HepG2 (cell line): ENCODE results near the gene IZUMO4. TPM values are rescaled to one million over a fixed set of nuclear protein-coding genes. Genes with fewer than 3 reads are reported as not detected.
A peak's percentile ranks its signal among the peaks of the same experiment; 100 is the strongest.

Experiments
- ARID4A ChIP-seq: sonication (generic); formaldehyde crosslinking; IDR thresholded peaks from 2 replicates; pipeline ENCODE4 v1.5.0; 2020; ENCODE audit warnings: mild to moderate bottlenecking, missing genetic modification reagents, borderline replicate concordance
- ATF2 ChIP-seq: sonication (generic); formaldehyde crosslinking; IDR thresholded peaks from 2 replicates; pipeline ENCODE4 v1.4.0; 2020; ENCODE audit warnings: missing genetic modification reagents
- CCAR2 ChIP-seq: fragments of 200-400 bp; formaldehyde crosslinking; optimal IDR thresholded peaks from 2 replicates; pipeline ENCODE3; 2018; ENCODE audit warnings: low read depth, mild to moderate bottlenecking, low read length, moderate library complexity
- MATR3 ChIP-seq: sonication (generic); formaldehyde crosslinking; IDR thresholded peaks from 2 replicates; pipeline ENCODE4 v1.4.0; 2020; ENCODE audit warnings: missing genetic modification reagents
- STAG1 ChIP-seq: sonication (generic); formaldehyde crosslinking; IDR thresholded peaks from 2 replicates; pipeline ENCODE4 v1.4.0; 2020; ENCODE audit warnings: missing genetic modification reagents
- ZBTB8A ChIP-seq: sonication (generic); formaldehyde crosslinking; IDR thresholded peaks from 2 replicates; pipeline ENCODE4 v1.4.0; 2020; ENCODE audit warnings: mild to moderate bottlenecking, low read depth, missing genetic modification reagents, borderline replicate concordance
- ZNF276 ChIP-seq: sonication (generic); formaldehyde crosslinking; IDR thresholded peaks from 2 replicates; pipeline ENCODE4 v1.4.0; 2020; ENCODE audit warnings: mild to moderate bottlenecking, low read depth, missing genetic modification reagents
- ZNF296 ChIP-seq: sonication (generic); formaldehyde crosslinking; conservative IDR thresholded peaks from 2 replicates; pipeline ENCODE4 v1.5.0; 2020; ENCODE audit warnings: mild to moderate bottlenecking, missing genetic modification reagents
- ZNF30 ChIP-seq: sonication (generic); formaldehyde crosslinking; IDR thresholded peaks from 2 replicates; pipeline ENCODE4 v1.5.0; 2020; ENCODE audit warnings: mild to moderate bottlenecking, missing genetic modification reagents
- ZNF670 ChIP-seq: sonication (generic); formaldehyde crosslinking; IDR thresholded peaks from 2 replicates; pipeline ENCODE4 v1.8.0; 2022; ENCODE audit warnings: mild to moderate bottlenecking, missing genetic modification reagents, borderline replicate concordance
- polyA plus RNA-seq, 8 experiments: library from polyadenylated mRNA; depleted of rRNA in 3 of 8; stranded (reverse) in 7 of 8; unstranded in 1 of 8; fragments of >200 nt; fragmentation: Illumina TruSeq in 4 of 8; extraction: Trizol in 4 of 8; gene quantifications; 2 replicates each; pipeline versions ENCODE4 v1.2.1 to v1.2.3, GENCODE V29; 2011 to 2016; ENCODE audit warnings: low read depth in 4 of 8, missing spikeins in 1 of 8, mixed read lengths in 1 of 8; ENCODE audit not compliant: insufficient read depth in 1 of 8
- total RNA-seq, 5 experiments: library from RNA; depleted of rRNA; stranded (reverse); fragments of >200 nt; fragmentation: Illumina TruSeq; extraction: Trizol; gene quantifications; 2 replicates each; pipeline ENCODE4 v1.2.3, GENCODE V29; 2016; ENCODE audit warnings: low read depth in 1 of 5
- TF ChIP-seq, protein P1 (sequence below): sonication (generic); formaldehyde crosslinking; IDR thresholded peaks from 2 replicates; pipeline ENCODE4 v1.8.0; 2022; ENCODE audit warnings: mild to moderate bottlenecking, missing genetic modification reagents
- TF ChIP-seq, protein P2 (sequence below): sonication (generic); formaldehyde crosslinking; IDR thresholded peaks from 2 replicates; pipeline ENCODE4 v1.5.1; 2020; ENCODE audit warnings: mild to moderate bottlenecking, moderate library complexity, missing genetic modification reagents
- TF ChIP-seq, protein P3 (sequence below): sonication (generic); formaldehyde crosslinking; IDR thresholded peaks from 2 replicates; pipeline ENCODE4 v1.9.0; 2021; ENCODE audit warnings: missing genetic modification reagents, borderline replicate concordance
- TF ChIP-seq, protein P4 (sequence below): sonication (generic); formaldehyde crosslinking; IDR thresholded peaks from 2 replicates; pipeline ENCODE4 v1.4.0; 2020; ENCODE audit warnings: missing genetic modification reagents, borderline replicate concordance

The IZUMO4 gene
- total and polyA plus RNA-seq, 2 of the 13 experiments (the other 11 are each of a cell fraction or from before 2014, with no cell fraction given): 0.77 to 3.9 TPM

DNA sequence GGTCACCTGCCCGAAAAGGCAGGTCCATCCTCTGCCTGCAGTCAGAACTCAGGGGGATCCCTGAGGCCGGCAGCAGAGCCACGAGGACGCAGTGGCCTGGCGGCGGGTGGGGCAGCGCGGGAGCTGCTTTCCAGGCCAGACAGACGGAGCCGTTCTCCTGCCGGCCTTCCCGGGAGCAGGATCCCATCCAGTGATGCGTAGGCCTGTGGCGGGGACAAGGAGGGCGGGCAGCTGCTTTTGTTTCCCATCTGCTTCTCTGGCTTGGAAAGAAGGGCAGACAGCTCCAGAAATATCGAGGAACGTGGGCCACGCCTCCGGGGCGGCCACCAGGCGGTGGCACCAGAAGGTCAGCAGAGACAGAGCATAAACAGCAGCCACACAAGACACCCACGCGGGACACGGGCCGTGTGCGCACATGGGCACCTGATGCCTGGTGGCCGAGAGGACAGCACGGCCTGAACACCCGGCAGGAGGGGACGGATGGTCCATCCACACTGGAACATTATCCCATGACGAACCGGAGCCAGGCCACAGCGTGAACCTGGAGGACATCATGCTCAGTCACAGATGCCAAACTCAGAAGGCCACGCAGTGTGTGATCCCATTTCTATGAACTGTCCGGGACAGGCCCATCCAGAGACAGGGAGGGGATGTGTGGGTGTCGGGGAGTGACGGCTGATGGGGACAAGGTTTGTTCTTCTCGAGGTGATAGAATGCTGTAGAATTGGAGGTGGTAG lies 31.8 kb upstream of the IZUMO4 start (continued):
- TF ChIP-seq, protein P1, sequence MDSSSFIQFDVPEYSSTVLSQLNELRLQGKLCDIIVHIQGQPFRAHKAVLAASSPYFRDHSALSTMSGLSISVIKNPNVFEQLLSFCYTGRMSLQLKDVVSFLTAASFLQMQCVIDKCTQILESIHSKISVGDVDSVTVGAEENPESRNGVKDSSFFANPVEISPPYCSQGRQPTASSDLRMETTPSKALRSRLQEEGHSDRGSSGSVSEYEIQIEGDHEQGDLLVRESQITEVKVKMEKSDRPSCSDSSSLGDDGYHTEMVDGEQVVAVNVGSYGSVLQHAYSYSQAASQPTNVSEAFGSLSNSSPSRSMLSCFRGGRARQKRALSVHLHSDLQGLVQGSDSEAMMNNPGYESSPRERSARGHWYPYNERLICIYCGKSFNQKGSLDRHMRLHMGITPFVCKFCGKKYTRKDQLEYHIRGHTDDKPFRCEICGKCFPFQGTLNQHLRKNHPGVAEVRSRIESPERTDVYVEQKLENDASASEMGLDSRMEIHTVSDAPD: no peak
- TF ChIP-seq, protein P2, sequence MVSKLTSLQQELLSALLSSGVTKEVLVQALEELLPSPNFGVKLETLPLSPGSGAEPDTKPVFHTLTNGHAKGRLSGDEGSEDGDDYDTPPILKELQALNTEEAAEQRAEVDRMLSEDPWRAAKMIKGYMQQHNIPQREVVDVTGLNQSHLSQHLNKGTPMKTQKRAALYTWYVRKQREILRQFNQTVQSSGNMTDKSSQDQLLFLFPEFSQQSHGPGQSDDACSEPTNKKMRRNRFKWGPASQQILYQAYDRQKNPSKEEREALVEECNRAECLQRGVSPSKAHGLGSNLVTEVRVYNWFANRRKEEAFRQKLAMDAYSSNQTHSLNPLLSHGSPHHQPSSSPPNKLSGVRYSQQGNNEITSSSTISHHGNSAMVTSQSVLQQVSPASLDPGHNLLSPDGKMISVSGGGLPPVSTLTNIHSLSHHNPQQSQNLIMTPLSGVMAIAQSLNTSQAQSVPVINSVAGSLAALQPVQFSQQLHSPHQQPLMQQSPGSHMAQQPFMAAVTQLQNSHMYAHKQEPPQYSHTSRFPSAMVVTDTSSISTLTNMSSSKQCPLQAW (CRISPR knock-in tag): no peak
- TF ChIP-seq CCAR2 (no peak), ATF2 (CRISPR knock-in tag) (no peak), ZNF296 (peak; percentile 92), ZNF276 (CRISPR knock-in tag) (no peak), MATR3 (CRISPR knock-in tag) (no peak), ZNF670 (CRISPR knock-in tag) (no peak), ARID4A (CRISPR knock-in tag) (peak; percentile 63; the same call in 1 of the 2 replicates), ZNF30 (CRISPR knock-in tag) (no peak), ZBTB8A (no peak), STAG1 (CRISPR knock-in tag) (peak; percentile 16; the same call in 1 of the 2 replicates)
- TF ChIP-seq, protein P3, sequence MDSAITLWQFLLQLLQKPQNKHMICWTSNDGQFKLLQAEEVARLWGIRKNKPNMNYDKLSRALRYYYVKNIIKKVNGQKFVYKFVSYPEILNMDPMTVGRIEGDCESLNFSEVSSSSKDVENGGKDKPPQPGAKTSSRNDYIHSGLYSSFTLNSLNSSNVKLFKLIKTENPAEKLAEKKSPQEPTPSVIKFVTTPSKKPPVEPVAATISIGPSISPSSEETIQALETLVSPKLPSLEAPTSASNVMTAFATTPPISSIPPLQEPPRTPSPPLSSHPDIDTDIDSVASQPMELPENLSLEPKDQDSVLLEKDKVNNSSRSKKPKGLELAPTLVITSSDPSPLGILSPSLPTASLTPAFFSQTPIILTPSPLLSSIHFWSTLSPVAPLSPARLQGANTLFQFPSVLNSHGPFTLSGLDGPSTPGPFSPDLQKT (CRISPR knock-in tag): no peak
- TF ChIP-seq, protein P4, sequence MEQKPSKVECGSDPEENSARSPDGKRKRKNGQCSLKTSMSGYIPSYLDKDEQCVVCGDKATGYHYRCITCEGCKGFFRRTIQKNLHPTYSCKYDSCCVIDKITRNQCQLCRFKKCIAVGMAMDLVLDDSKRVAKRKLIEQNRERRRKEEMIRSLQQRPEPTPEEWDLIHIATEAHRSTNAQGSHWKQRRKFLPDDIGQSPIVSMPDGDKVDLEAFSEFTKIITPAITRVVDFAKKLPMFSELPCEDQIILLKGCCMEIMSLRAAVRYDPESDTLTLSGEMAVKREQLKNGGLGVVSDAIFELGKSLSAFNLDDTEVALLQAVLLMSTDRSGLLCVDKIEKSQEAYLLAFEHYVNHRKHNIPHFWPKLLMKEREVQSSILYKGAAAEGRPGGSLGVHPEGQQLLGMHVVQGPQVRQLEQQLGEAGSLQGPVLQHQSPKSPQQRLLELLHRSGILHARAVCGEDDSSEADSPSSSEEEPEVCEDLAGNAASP (CRISPR knock-in tag): no peak
